SH-SY5Y (cell line): ENCODE data around the gene PDGFRB.

Experiments used
- GATA2 ChIP-seq: IDR thresholded peaks from 2 replicates; pipeline ENCODE4 v1.6.1; 2011; ENCODE audit warnings: mild to moderate bottlenecking, low read depth, low read length
- GATA3 ChIP-seq: IDR thresholded peaks from 2 replicates; pipeline ENCODE4 v1.6.1; 2011; ENCODE audit warnings: low read depth, mild to moderate bottlenecking, low read length, moderate library complexity

Gene PDGFRB

DNA sequence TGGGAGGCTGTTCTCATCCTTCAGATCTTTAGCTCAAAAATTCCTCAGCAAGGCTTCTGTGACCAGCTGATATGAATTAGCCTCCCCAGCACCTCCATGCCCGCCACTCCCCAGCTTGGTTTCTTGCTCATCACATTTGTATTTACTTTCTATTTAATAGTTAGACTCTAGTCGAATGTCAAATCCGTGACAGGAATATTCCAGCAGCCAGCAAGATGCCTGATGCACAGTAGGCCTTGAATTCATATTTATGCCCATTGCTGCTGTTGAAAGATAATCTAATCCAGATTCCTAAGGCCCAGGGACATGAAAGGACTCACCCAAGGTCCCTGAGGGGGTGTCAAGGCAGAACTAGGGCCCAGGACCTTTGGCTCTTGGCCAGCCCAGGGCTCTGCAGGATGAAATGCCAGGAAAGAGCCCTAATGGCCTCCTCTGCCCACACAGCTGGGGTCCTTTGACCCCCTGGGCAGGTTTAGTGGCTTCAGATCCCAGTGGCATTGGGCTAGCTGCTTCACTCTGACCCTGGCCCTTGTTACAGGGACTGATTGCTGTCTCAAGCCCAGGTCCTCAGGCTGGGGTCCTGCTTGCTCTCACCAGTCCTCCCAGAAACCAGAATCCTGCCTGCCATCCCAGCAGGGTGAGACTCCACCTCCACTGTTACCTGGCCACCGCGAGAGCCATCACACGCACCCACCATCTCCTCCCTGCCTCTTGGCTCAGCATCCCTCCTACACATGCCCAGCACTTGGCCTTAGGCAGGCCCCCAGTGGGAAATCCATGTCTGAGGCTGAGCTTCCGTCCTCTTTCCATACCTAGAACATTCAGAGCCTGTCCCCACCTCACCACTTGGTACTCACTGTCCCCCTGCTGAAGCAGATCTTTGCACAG, 76.6 kb downstream of the PDGFRB start:
- TF ChIP-seq GATA2 = no peak
- TF ChIP-seq GATA3 = no peak

- TF ChIP-seq GATA3 (no peak), GATA2 (no peak)
Measured at GRCh38 chr5:150077996-150078801, 77.4 kb downstream of the PDGFRB start.

DNA sequence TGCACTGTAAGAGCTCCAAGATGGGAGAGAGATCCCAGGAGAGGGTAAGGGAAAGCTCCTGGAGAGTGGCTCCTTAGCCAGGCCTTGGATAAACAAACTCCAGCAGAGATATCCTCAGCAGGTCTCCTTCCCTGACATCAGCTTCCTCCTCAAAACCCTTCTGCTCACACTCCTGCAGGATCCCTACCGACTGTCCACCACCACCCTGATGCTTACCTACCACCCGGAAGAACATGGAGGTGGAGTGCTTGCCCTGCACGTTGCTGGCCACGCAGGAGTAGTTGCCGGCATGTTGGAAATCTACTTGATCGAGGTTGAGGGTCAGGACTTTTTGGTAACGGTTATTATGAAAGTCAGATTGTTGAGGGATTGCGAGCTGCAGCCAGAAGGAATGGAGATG, 78.6 kb downstream of the PDGFRB start:
- TF ChIP-seq GATA3 (no peak), GATA2 (no peak)

GRCh38 chr5:150075806-150076205, 79.8 kb downstream of the PDGFRB start:
- no peak for TF ChIP-seq GATA3
- TF ChIP-seq GATA2 = no peak

DNA sequence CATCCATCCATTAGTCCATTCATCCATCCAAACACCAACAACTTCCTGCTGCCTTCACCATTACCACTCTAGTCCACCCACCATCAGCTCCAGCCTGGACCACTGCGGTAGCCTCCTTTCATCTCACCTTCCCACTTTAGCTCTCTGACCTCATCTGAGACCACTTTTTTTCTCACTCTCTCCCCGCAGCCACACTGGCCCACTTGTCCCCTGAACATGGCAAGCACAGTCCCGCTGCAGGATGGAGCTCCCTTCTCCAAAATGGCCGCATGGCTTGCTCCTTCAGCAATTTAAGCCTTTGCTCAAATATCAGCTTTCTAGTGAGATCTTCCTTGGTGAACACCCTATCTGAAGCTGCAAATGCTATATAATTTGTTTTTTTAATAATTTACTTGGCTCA, 80.4 kb downstream of the PDGFRB start:
- TF ChIP-seq GATA3 = no peak
- TF ChIP-seq GATA2 = no peak

DNA sequence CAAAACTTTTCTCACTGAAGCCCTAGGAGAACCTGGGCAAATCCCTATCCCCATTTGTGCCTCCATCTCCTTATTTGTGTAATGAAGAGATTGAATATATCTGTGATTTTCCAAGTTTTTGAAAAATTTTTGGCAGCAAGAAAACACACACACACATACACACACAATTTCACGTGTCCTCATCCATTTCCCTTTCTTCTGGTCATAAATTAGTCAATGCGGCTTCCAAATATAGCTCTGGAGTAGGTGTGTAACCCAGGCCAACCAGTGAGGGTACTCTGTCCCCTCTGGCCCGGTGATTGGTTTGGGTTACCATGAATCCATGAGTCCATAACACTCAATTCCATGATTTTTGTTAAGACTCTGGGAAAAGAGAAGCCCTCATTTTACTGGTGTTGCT, 82.0 kb downstream of the PDGFRB start:
- TF ChIP-seq GATA2 (no peak), GATA3 (no peak)

- TF ChIP-seq GATA2 = no peak
- no peak for TF ChIP-seq GATA3
Measured at GRCh38 chr5:150073086-150073625, 82.5 kb downstream of the PDGFRB start.

GRCh38 chr5:150070821-150071220, 84.8 kb downstream of the PDGFRB start:
- TF ChIP-seq GATA2 = no peak
- TF ChIP-seq GATA3 = no peak

GRCh38 chr5:150069672-150070627, 85.7 kb downstream of the PDGFRB start:
- no peak for TF ChIP-seq GATA2
- no peak for TF ChIP-seq GATA3

GRCh38 chr5:150068961-150069645, 86.5 kb downstream of the PDGFRB start:
- TF ChIP-seq GATA3 (no peak), GATA2 (no peak)

DNA sequence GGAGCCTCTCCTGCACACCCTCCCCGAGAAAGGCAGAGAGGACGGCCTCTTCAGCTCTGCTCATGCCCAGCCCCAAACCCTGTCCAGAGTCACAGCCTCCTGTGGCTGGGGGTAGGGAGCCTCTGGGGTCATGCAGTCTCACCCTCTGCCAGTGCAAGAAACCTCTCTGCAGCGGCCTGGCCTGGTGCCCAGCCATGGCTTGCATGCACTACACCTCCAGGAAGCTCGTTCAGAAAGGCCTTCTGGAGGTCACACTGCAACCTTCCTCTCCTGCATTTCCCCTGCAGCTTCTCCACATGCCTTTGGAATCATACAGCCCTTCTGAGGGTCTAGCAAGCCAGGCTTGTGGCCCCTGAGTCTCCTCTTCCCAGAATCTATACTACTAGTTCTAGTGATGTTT, 87.2 kb downstream of the PDGFRB start:
- no peak for TF ChIP-seq GATA2
- no peak for TF ChIP-seq GATA3

- TF ChIP-seq GATA2 (no peak), GATA3 (no peak)
Measured at GRCh38 chr5:150068071-150068470, 87.6 kb downstream of the PDGFRB start.

- no peak for TF ChIP-seq GATA3
- TF ChIP-seq GATA2 = no peak
Measured at GRCh38 chr5:150067405-150067960, 88.2 kb downstream of the PDGFRB start.

DNA sequence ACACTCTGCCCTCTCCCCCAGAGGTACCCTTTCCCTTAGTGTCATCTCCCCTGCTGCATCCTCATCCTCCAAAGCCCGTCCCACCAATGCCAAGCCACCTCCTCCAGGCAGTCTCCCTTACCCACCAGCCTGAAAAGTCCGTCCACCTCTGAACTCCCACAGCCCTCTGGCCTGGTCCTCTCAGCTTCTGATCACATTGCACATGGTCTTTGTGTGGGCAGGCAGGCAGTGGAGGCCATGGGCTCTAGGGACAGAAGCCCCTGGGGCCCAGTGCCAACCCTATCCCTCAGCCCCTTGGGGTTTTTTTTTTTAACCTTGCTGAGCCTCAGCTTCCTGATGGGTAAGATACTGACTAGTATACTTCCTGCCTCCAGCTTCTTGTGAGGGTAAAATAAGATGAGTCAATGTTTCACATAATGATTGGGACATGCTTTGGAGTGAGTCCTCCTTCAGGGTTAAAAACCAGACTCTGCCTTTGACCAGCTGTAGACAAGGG, 88.7 kb downstream of the PDGFRB start:
- TF ChIP-seq GATA2 (no peak), GATA3 (no peak)

DNA sequence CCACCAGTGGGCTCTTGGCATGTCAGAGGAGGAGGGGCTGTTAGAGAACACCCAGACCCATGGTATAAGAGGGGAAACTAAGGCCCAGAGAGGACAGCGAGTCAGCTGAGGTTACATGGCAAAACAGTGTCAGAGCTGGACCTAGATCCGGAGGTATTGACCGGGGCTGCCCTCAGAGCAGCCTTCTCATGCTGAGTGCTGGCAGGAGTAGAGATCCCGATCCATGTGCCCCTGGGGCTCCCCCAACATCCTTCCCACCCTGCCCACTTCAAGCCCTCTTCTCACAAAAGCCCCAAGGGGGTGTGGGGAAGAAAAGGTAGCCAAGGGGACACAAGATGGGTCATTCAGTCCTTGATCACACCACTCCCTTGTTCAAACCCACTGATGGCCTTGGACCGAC, 89.2 kb downstream of the PDGFRB start:
- no peak for TF ChIP-seq GATA2
- TF ChIP-seq GATA3 = no peak
